ENCODE results near the gene PPARA. TPM values are rescaled to one million over a fixed set of nuclear protein-coding genes. Genes with fewer than 3 reads are reported as not detected.

PPARA gene
- total and polyA plus RNA-seq, 5 donors, result 22.9 to 85.2 (median 71.4) TPM

- Histone ChIP-seq H3K4me1 (ENCODE audit: control insufficient read depth, insufficient read depth, low read length) (no peaks in the 10 kb centered on the region), H3K27ac (ENCODE audit: low read length) (no peak overlapping the region), H3K27me3 (ENCODE audit: control insufficient read depth, insufficient read depth) (no peaks in the 10 kb centered on the region), H3K4me3 (ENCODE audit: low read length) (no peak overlapping the region), H3K9me3 (ENCODE audit: control insufficient read depth, low read length) (no peaks in the 10 kb centered on the region)
- intact Hi-C loops (cut with DNase I), result loop anchor here in 2 of 4 donors (10.0 kb wide), 2 partner anchors 45 to 75 kb away; no protein-coding TSS in a partner anchor
- 92% methylated on average over 10 of the region's 10 CpGs for WGBS
- no peak for ATAC-seq
- no peak for DNase-seq
These were observed 9.5 kb downstream of the PPARA start for GRCh38 chr22:46159777-46160176.

- Histone ChIP-seq H3K4me3 (ENCODE audit: low read length) (no peak overlapping the region), H3K4me1 (ENCODE audit: control insufficient read depth, insufficient read depth, low read length) (no peaks in the 10 kb centered on the region), H3K27ac (ENCODE audit: low read length) (no peak overlapping the region), H3K9me3 (ENCODE audit: control insufficient read depth, low read length) (no peaks in the 10 kb centered on the region), H3K27me3 (ENCODE audit: control insufficient read depth, insufficient read depth) (no peaks in the 10 kb centered on the region)
- ATAC-seq, result no peak
- WGBS, result 90% methylated on average over 10 of the region's 10 CpGs
- DNase-seq, result no peak
- intact Hi-C loops (cut with DNase I), result no loop called here
These were observed 12.0 kb downstream of the PPARA start for GRCh38 chr22:46162285-46162684.

- Histone ChIP-seq H3K4me1 (ENCODE audit: control insufficient read depth, insufficient read depth, low read length) (no peaks in the 10 kb centered on the region), H3K4me3 (ENCODE audit: low read length) (no peak overlapping the region), H3K27me3 (ENCODE audit: control insufficient read depth, insufficient read depth) (no peaks in the 10 kb centered on the region), H3K27ac (ENCODE audit: low read length) (no peak overlapping the region), H3K9me3 (ENCODE audit: control insufficient read depth, low read length) (no peaks in the 10 kb centered on the region)
- no peak for DNase-seq
- 71% methylated on average over 17 of the region's 17 CpGs for WGBS
- ATAC-seq, result peak in 1 of 2 donors; percentile 25
- intact Hi-C loops (cut with DNase I), result no loop called here
These were observed 12.6 kb downstream of the PPARA start for GRCh38 chr22:46162771-46163556.

- H3K27me3 ChIP-seq (ENCODE audit: control insufficient read depth, insufficient read depth), result no peaks in the 10 kb centered on the region
- H3K4me3 ChIP-seq (ENCODE audit: low read length), result no peak overlapping the region
- no peak overlapping the region for H3K27ac ChIP-seq (ENCODE audit: low read length)
- ATAC-seq, result peak; percentile 30 to 66
- H3K9me3 ChIP-seq (ENCODE audit: control insufficient read depth, low read length), result no peaks in the 10 kb centered on the region
- H3K4me1 ChIP-seq (ENCODE audit: control insufficient read depth, insufficient read depth, low read length), result no peaks in the 10 kb centered on the region
- WGBS, result 74% methylated on average over 11 of the region's 11 CpGs
- DNase-seq, result peak in 1 of 3 donors; percentile 44
- intact Hi-C loops (cut with DNase I), result no loop called here
These were observed 13.2 kb downstream of the PPARA start for GRCh38 chr22:46163557-46163888.

- intact Hi-C loops (cut with DNase I), result no loop called here
- ATAC-seq, result no peak
- 90% methylated on average over 3 of the region's 3 CpGs for WGBS
These were observed 15.7 kb downstream of the PPARA start for GRCh38 chr22:46165977-46166376.

GRCh38 chr22:46169628-46170027 lies 19.3 kb downstream of the PPARA start:
- 93% methylated on average over 1 of the region's 1 CpG for WGBS
- intact Hi-C loops (cut with DNase I), result no loop called here
- H3K9me3 ChIP-seq (ENCODE audit: control insufficient read depth, low read length), result no peaks in the 10 kb centered on the region
- no peaks in the 10 kb centered on the region for H3K27me3 ChIP-seq (ENCODE audit: control insufficient read depth, insufficient read depth)
- peaks cover 14% of the 10 kb centered on the region for H3K4me1 ChIP-seq (ENCODE audit: control insufficient read depth, insufficient read depth, low read length)
- DNase-seq (no peak), ATAC-seq (no peak)
- no peak overlapping the region for H3K4me3 ChIP-seq (ENCODE audit: low read length)
- no peak overlapping the region for H3K27ac ChIP-seq (ENCODE audit: low read length)

More at GRCh38 chr22:46165977-46166376, 15.7 kb downstream of the PPARA start:
- no peak overlapping the region for H3K27ac ChIP-seq (ENCODE audit: low read length)
- no peaks in the 10 kb centered on the region for H3K9me3 ChIP-seq (ENCODE audit: control insufficient read depth, low read length)
- H3K4me3 ChIP-seq (ENCODE audit: low read length), result no peak overlapping the region
- DNase-seq, result no peak
- H3K27me3 ChIP-seq (ENCODE audit: control insufficient read depth, insufficient read depth), result no peaks in the 10 kb centered on the region
- H3K4me1 ChIP-seq (ENCODE audit: control insufficient read depth, insufficient read depth, low read length), result peaks cover 4% of the 10 kb centered on the region

- H3K27ac ChIP-seq (ENCODE audit: low read length), result peak overlapping the region; percentile 1
- peak; percentile 36 to 40 for ATAC-seq
These were observed 21.6 kb downstream of the PPARA start for GRCh38 chr22:46171940-46172339.

GRCh38 chr22:46172522-46173110 lies 22.3 kb downstream of the PPARA start:
- DNase-seq (peak in 2 of 3 donors; percentile 56 to 66), ATAC-seq (peak; percentile 36 to 38)
- Histone ChIP-seq H3K27ac (ENCODE audit: low read length) (peak overlapping the region; percentile 6), H3K4me3 (ENCODE audit: low read length) (no peak overlapping the region), H3K27me3 (ENCODE audit: control insufficient read depth, insufficient read depth) (no peaks in the 10 kb centered on the region), H3K4me1 (ENCODE audit: control insufficient read depth, insufficient read depth, low read length) (peaks cover 14% of the 10 kb centered on the region), H3K9me3 (ENCODE audit: control insufficient read depth, low read length) (no peaks in the 10 kb centered on the region)
- 69% methylated on average over 11 of the region's 11 CpGs for WGBS
- intact Hi-C loops (cut with DNase I), result no loop called here

More at GRCh38 chr22:46171940-46172339, 21.6 kb downstream of the PPARA start:
- DNase-seq, result peak in 2 of 3 donors; percentile 51 to 74
- H3K9me3 ChIP-seq (ENCODE audit: control insufficient read depth, low read length), result no peaks in the 10 kb centered on the region
- no peaks in the 10 kb centered on the region for H3K27me3 ChIP-seq (ENCODE audit: control insufficient read depth, insufficient read depth)
- no peak overlapping the region for H3K4me3 ChIP-seq (ENCODE audit: low read length)
- WGBS, result 85% methylated on average over 8 of the region's 8 CpGs
- peaks cover 14% of the 10 kb centered on the region for H3K4me1 ChIP-seq (ENCODE audit: control insufficient read depth, insufficient read depth, low read length)
- intact Hi-C loops (cut with DNase I), result no loop called here

- 52% methylated on average over 3 of the region's 3 CpGs for WGBS
- Histone ChIP-seq H3K27me3 (ENCODE audit: control insufficient read depth, insufficient read depth) (no peaks in the 10 kb centered on the region), H3K27ac (ENCODE audit: low read length) (no peak overlapping the region), H3K4me3 (ENCODE audit: low read length) (no peak overlapping the region), H3K9me3 (ENCODE audit: control insufficient read depth, low read length) (no peaks in the 10 kb centered on the region), H3K4me1 (ENCODE audit: control insufficient read depth, insufficient read depth, low read length) (peaks cover 14% of the 10 kb centered on the region)
- intact Hi-C loops (cut with DNase I), result no loop called here
- ATAC-seq, result peak in 1 of 2 donors; percentile 64
- DNase-seq, result no peak
These were observed 22.8 kb downstream of the PPARA start for GRCh38 chr22:46173152-46173551.

- no peak overlapping the region for H3K4me3 ChIP-seq (ENCODE audit: low read length)
- H3K4me1 ChIP-seq (ENCODE audit: control insufficient read depth, insufficient read depth, low read length), result peaks cover 12% of the 10 kb centered on the region
- 93% methylated on average over 5 of the region's 5 CpGs for WGBS
- no peak for ATAC-seq
- no peak overlapping the region for H3K27ac ChIP-seq (ENCODE audit: low read length)
- H3K27me3 ChIP-seq (ENCODE audit: control insufficient read depth, insufficient read depth), result no peaks in the 10 kb centered on the region
- intact Hi-C loops (cut with DNase I), result no loop called here
- DNase-seq, result no peak
- peaks cover 2% of the 10 kb centered on the region for H3K9me3 ChIP-seq (ENCODE audit: control insufficient read depth, low read length)
These were observed 25.3 kb downstream of the PPARA start for GRCh38 chr22:46175631-46176030.

GRCh38 chr22:46176508-46177003 lies 26.2 kb downstream of the PPARA start:
- Histone ChIP-seq H3K27ac (ENCODE audit: low read length) (no peak overlapping the region), H3K4me3 (ENCODE audit: low read length) (no peak overlapping the region), H3K4me1 (ENCODE audit: control insufficient read depth, insufficient read depth, low read length) (peaks cover 4% of the 10 kb centered on the region), H3K27me3 (ENCODE audit: control insufficient read depth, insufficient read depth) (no peaks in the 10 kb centered on the region), H3K9me3 (ENCODE audit: control insufficient read depth, low read length) (peaks cover 2% of the 10 kb centered on the region)
- intact Hi-C loops (cut with DNase I), result no loop called here
- 81% methylated on average over 9 of the region's 9 CpGs for WGBS
- DNase-seq (no peak), ATAC-seq (no peak)

Measured in right cardiac atrium (tissue), 5 donors.